Measurements from ENCODE around the gene BATF2.

GRCh38 chr11:64963072-64963631, 33.6 kb downstream of the BATF2 start:
- no peak for TF ChIP-seq PRDM10 (IDR thresholded peaks at IDR 0.05; ENCODE audit: partially characterized antibody)
- TF ChIP-seq TAF1 (IDR thresholded peaks at IDR 0.05; ENCODE audit: control insufficient read depth, extremely low read depth, insufficient read depth, low read length, severe bottlenecking) = no peak
- no peak for TF ChIP-seq ZBTB2 (IDR thresholded peaks at IDR 0.05)
- no peak for TF ChIP-seq GTF2A2 (tag; IDR thresholded peaks at IDR 0.05)
- no peak for TF ChIP-seq CTCF (IDR thresholded peaks at IDR 0.05 in 2 of 3, conservative IDR thresholded peaks at IDR 0.05 in 1 of 3; ENCODE audit: insufficient read depth in 2 of 3, low read depth in 1 of 3, low read length in 3 of 3)
- no peak for TF ChIP-seq FOXJ3 (CRISPR knock-in tag; IDR thresholded peaks at IDR 0.05)
- no peak for TF ChIP-seq ARHGAP35 (IDR thresholded peaks at IDR 0.05; ENCODE audit: partially characterized antibody)
- peak; percentile 62 for TF ChIP-seq TAL1 (IDR thresholded peaks at IDR 0.05)
